ENCODE results near the gene MCM8.

Gene MCM8

DNA sequence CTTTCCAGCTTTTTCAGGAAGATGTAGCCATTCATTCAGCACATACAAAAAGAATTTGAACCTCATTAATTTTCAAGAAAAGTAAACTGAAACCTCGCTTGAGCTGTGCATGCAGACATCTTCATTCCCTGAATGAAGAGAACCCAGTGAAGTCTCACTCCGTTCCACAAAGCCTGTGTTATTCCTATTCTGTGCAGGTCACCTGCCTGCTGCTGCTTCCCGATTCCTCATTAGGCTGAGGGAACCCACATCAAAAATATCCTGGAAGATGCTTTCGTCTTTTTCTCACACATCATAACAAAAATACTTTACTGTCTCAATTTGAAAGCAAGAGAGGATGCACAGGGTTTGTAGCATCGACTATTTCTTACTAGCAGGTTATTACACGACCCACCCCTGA, 40.3 kb upstream of the MCM8 start:
- H3K27ac ChIP-seq (replicated peaks) = no peak overlapping the region
- TF ChIP-seq, protein P1, sequence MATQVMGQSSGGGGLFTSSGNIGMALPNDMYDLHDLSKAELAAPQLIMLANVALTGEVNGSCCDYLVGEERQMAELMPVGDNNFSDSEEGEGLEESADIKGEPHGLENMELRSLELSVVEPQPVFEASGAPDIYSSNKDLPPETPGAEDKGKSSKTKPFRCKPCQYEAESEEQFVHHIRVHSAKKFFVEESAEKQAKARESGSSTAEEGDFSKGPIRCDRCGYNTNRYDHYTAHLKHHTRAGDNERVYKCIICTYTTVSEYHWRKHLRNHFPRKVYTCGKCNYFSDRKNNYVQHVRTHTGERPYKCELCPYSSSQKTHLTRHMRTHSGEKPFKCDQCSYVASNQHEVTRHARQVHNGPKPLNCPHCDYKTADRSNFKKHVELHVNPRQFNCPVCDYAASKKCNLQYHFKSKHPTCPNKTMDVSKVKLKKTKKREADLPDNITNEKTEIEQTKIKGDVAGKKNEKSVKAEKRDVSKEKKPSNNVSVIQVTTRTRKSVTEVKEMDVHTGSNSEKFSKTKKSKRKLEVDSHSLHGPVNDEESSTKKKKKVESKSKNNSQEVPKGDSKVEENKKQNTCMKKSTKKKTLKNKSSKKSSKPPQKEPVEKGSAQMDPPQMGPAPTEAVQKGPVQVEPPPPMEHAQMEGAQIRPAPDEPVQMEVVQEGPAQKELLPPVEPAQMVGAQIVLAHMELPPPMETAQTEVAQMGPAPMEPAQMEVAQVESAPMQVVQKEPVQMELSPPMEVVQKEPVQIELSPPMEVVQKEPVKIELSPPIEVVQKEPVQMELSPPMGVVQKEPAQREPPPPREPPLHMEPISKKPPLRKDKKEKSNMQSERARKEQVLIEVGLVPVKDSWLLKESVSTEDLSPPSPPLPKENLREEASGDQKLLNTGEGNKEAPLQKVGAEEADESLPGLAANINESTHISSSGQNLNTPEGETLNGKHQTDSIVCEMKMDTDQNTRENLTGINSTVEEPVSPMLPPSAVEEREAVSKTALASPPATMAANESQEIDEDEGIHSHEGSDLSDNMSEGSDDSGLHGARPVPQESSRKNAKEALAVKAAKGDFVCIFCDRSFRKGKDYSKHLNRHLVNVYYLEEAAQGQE (IDR thresholded peaks at IDR 0.05; ENCODE audit: insufficient replicate concordance, low read depth) = no peak
- no peak for TF ChIP-seq POLR2AphosphoS5 (IDR thresholded peaks at IDR 0.05; ENCODE audit: low read depth)
- no peak for TF ChIP-seq GABPA (IDR thresholded peaks at IDR 0.05; ENCODE audit: low read depth)
- TF ChIP-seq SPI1 (IDR thresholded peaks at IDR 0.05; ENCODE audit: borderline replicate concordance, low read depth) = no peak
- TF ChIP-seq, protein P2, sequence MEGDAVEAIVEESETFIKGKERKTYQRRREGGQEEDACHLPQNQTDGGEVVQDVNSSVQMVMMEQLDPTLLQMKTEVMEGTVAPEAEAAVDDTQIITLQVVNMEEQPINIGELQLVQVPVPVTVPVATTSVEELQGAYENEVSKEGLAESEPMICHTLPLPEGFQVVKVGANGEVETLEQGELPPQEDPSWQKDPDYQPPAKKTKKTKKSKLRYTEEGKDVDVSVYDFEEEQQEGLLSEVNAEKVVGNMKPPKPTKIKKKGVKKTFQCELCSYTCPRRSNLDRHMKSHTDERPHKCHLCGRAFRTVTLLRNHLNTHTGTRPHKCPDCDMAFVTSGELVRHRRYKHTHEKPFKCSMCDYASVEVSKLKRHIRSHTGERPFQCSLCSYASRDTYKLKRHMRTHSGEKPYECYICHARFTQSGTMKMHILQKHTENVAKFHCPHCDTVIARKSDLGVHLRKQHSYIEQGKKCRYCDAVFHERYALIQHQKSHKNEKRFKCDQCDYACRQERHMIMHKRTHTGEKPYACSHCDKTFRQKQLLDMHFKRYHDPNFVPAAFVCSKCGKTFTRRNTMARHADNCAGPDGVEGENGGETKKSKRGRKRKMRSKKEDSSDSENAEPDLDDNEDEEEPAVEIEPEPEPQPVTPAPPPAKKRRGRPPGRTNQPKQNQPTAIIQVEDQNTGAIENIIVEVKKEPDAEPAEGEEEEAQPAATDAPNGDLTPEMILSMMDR (IDR thresholded peaks at IDR 0.05; ENCODE audit: insufficient read depth, low read length) = no peak
- DNase-seq (ENCODE audit: low read depth in 1 of 2, low spot score in 1 of 2) = no peak
- H3K27me3 ChIP-seq (ENCODE audit: insufficient read depth, poor library complexity, severe bottlenecking) = peaks cover 21% of the 10 kb centered on the region
- H3K4me3 ChIP-seq (replicated peaks; ENCODE audit: insufficient read depth, low read length) = no peak overlapping the region

DNA sequence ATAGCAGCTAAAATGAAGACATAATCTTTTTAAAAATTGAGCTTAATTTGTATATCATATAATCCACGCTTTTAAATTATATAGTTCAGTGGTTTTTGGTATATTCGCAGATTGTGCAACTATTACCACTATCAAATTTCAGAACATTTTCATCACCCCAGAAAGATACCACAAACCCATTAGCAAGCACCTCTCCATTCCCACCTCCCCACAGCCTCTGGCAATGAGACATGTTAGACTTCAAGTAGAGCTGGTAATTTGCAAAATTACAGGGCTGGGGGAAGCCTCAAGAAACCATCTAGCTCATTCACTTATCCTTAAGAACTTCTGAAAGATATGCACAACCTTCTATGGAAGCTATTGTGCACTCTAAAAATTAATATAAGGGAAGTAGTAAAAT, 37.3 kb upstream of the MCM8 start:
- no peak overlapping the region for H3K4me3 ChIP-seq (replicated peaks; ENCODE audit: insufficient read depth, low read length)
- no peak for DNase-seq (ENCODE audit: low read depth in 1 of 2, low spot score in 1 of 2)
- no peak overlapping the region for H3K27ac ChIP-seq (replicated peaks)
- TF ChIP-seq, protein P2 (IDR thresholded peaks at IDR 0.05; ENCODE audit: insufficient read depth, low read length) = no peak
- TF ChIP-seq SPI1 (IDR thresholded peaks at IDR 0.05; ENCODE audit: borderline replicate concordance, low read depth) (no peak), GABPA (IDR thresholded peaks at IDR 0.05; ENCODE audit: low read depth) (no peak), POLR2AphosphoS5 (IDR thresholded peaks at IDR 0.05; ENCODE audit: low read depth) (no peak)
- TF ChIP-seq, protein P1 (IDR thresholded peaks at IDR 0.05; ENCODE audit: insufficient replicate concordance, low read depth) = no peak
- H3K27me3 ChIP-seq (ENCODE audit: insufficient read depth, poor library complexity, severe bottlenecking) = peaks cover 18% of the 10 kb centered on the region

DNA sequence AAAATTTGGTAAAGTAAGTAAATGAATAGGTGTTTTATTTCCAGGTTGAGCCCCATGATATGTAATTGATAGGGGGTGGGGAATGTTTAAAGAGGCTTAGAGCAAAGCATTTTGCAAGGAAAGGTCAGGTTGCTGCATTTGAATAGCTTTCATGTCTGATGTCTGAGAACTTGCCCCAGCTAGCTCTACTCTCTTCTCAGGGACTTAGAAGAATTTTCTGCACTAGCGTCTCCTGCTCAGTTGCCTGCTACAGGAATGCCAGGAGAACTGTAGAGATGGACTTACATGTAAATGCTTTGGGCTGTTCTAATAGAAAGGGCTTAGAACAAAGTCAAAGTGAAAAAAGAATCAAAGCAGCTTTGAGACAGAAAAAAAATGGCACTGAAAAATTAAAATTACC, 35.6 kb upstream of the MCM8 start:
- DNase-seq (ENCODE audit: low read depth in 1 of 2, low spot score in 1 of 2) = no peak
- no peak for TF ChIP-seq GABPA (IDR thresholded peaks at IDR 0.05; ENCODE audit: low read depth)
- TF ChIP-seq, protein P2 (IDR thresholded peaks at IDR 0.05; ENCODE audit: insufficient read depth, low read length) = no peak
- no peak for TF ChIP-seq SPI1 (IDR thresholded peaks at IDR 0.05; ENCODE audit: borderline replicate concordance, low read depth)
- TF ChIP-seq, protein P1 (IDR thresholded peaks at IDR 0.05; ENCODE audit: insufficient replicate concordance, low read depth) = no peak
- no peak for TF ChIP-seq POLR2AphosphoS5 (IDR thresholded peaks at IDR 0.05; ENCODE audit: low read depth)
- H3K4me3 ChIP-seq (replicated peaks; ENCODE audit: insufficient read depth, low read length) = no peak overlapping the region
- no peak overlapping the region for H3K27ac ChIP-seq (replicated peaks)
- H3K27me3 ChIP-seq (ENCODE audit: insufficient read depth, poor library complexity, severe bottlenecking) = peaks cover 18% of the 10 kb centered on the region

Data from HL-60 (cell line).